ENCODE measurements around the gene ZNF280C.

- TF ChIP-seq, protein P1, sequence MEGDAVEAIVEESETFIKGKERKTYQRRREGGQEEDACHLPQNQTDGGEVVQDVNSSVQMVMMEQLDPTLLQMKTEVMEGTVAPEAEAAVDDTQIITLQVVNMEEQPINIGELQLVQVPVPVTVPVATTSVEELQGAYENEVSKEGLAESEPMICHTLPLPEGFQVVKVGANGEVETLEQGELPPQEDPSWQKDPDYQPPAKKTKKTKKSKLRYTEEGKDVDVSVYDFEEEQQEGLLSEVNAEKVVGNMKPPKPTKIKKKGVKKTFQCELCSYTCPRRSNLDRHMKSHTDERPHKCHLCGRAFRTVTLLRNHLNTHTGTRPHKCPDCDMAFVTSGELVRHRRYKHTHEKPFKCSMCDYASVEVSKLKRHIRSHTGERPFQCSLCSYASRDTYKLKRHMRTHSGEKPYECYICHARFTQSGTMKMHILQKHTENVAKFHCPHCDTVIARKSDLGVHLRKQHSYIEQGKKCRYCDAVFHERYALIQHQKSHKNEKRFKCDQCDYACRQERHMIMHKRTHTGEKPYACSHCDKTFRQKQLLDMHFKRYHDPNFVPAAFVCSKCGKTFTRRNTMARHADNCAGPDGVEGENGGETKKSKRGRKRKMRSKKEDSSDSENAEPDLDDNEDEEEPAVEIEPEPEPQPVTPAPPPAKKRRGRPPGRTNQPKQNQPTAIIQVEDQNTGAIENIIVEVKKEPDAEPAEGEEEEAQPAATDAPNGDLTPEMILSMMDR (IDR thresholded peaks at IDR 0.05) = no peak
- TF ChIP-seq TCF7 (CRISPR knock-in tag; IDR thresholded peaks at IDR 0.05; ENCODE audit: low read depth) (no peak), ETV6 (CRISPR knock-in tag; IDR thresholded peaks at IDR 0.05) (no peak)
- TF ChIP-seq, protein P2, sequence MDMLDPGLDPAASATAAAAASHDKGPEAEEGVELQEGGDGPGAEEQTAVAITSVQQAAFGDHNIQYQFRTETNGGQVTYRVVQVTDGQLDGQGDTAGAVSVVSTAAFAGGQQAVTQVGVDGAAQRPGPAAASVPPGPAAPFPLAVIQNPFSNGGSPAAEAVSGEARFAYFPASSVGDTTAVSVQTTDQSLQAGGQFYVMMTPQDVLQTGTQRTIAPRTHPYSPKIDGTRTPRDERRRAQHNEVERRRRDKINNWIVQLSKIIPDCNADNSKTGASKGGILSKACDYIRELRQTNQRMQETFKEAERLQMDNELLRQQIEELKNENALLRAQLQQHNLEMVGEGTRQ (CRISPR knock-in tag; IDR thresholded peaks at IDR 0.05) = no peak
Measured at GRCh38 chrX:130263016-130263415, 5.7 kb downstream of the ZNF280C start.

All from WTC11 (cell line).